ENCODE data around the gene TRIM45.

TRIM45 gene

GRCh38 chr1:117092594-117092993 lies 29.0 kb downstream of the TRIM45 start:
- no peak for TF ChIP-seq PKNOX1 (IDR thresholded peaks at IDR 0.05)
- TF ChIP-seq FOXK2 (IDR thresholded peaks at IDR 0.05): no peak
- TF ChIP-seq SUZ12 (IDR thresholded peaks at IDR 0.05): no peak
- no peak for TF ChIP-seq CTBP1 (IDR thresholded peaks at IDR 0.05; ENCODE audit: borderline replicate concordance)
- no peak for TF ChIP-seq ZNF384 (IDR thresholded peaks at IDR 0.05)
- TF ChIP-seq FOXM1 (IDR thresholded peaks at IDR 0.05; ENCODE audit: borderline replicate concordance): no peak
- no peak for TF ChIP-seq FOXA1 (IDR thresholded peaks at IDR 0.05)
- TF ChIP-seq NFRKB (IDR thresholded peaks at IDR 0.05): no peak
- TF ChIP-seq LEF1 (IDR thresholded peaks at IDR 0.05; ENCODE audit: borderline replicate concordance): no peak
- TF ChIP-seq ARNT (IDR thresholded peaks at IDR 0.05): no peak
- POLR2A ChIA-PET: interaction anchor here (1.5 kb wide), 1 partner anchor 32 kb away, joined by 4 read pairs; the partner anchor contains the start of gene TTF2
- no peak for DNase-seq (ENCODE audit: extremely low spot score)
- CTCF ChIA-PET: interaction anchor here (1.7 kb wide), 1 partner anchor 192 kb away, joined by 5 read pairs; no protein-coding TSS in a partner anchor

GRCh38 chr1:117089996-117090395 lies 31.6 kb downstream of the TRIM45 start:
- ChIA-PET POLR2A (no interaction called here), CTCF (no interaction called here)

GRCh38 chr1:117087686-117088085 lies 33.9 kb downstream of the TRIM45 start:
- ChIA-PET POLR2A (no interaction called here), CTCF (interaction anchor here (0.6 kb wide), 1 partner anchor 425 kb away, joined by 3 read pairs; no protein-coding TSS in a partner anchor)
- no peak for DNase-seq (ENCODE audit: extremely low spot score)
- no peak for TF ChIP-seq FOXM1 (IDR thresholded peaks at IDR 0.05; ENCODE audit: borderline replicate concordance)
- TF ChIP-seq LEF1 (IDR thresholded peaks at IDR 0.05; ENCODE audit: borderline replicate concordance): no peak
- TF ChIP-seq NFRKB (IDR thresholded peaks at IDR 0.05): no peak
- TF ChIP-seq SP1 (IDR thresholded peaks at IDR 0.05): no peak
- no peak for TF ChIP-seq PKNOX1 (IDR thresholded peaks at IDR 0.05)
- no peak for TF ChIP-seq FOXK2 (IDR thresholded peaks at IDR 0.05)
- TF ChIP-seq BHLHE40 (IDR thresholded peaks at IDR 0.05; ENCODE audit: borderline replicate concordance): no peak
- no peak for TF ChIP-seq L3MBTL2 (conservative IDR thresholded peaks at IDR 0.05)
- no peak for TF ChIP-seq HDGF (IDR thresholded peaks at IDR 0.05; ENCODE audit: borderline replicate concordance)
- TF ChIP-seq FOXA1 (IDR thresholded peaks at IDR 0.05): no peak
- no peak for TF ChIP-seq TARDBP (IDR thresholded peaks at IDR 0.05)

More at GRCh38 chr1:117089996-117090395, 31.6 kb downstream of the TRIM45 start:
- no peak for TF ChIP-seq ZNF384 (IDR thresholded peaks at IDR 0.05)
- no peak for TF ChIP-seq FOXA1 (IDR thresholded peaks at IDR 0.05)
- TF ChIP-seq ARNT (IDR thresholded peaks at IDR 0.05): no peak
- no peak for TF ChIP-seq SP1 (IDR thresholded peaks at IDR 0.05)
- no peak for TF ChIP-seq BHLHE40 (IDR thresholded peaks at IDR 0.05; ENCODE audit: borderline replicate concordance)
- TF ChIP-seq HDGF (IDR thresholded peaks at IDR 0.05; ENCODE audit: borderline replicate concordance): no peak
- no peak for TF ChIP-seq CTBP1 (IDR thresholded peaks at IDR 0.05; ENCODE audit: borderline replicate concordance)
- TF ChIP-seq NFRKB (IDR thresholded peaks at IDR 0.05): no peak
- TF ChIP-seq ELF4 (IDR thresholded peaks at IDR 0.05): no peak
- TF ChIP-seq L3MBTL2 (conservative IDR thresholded peaks at IDR 0.05): no peak
- no peak for TF ChIP-seq LEF1 (IDR thresholded peaks at IDR 0.05; ENCODE audit: borderline replicate concordance)
- TF ChIP-seq SUZ12 (IDR thresholded peaks at IDR 0.05): no peak
- no peak for TF ChIP-seq PKNOX1 (IDR thresholded peaks at IDR 0.05)
- TF ChIP-seq FOXM1 (IDR thresholded peaks at IDR 0.05; ENCODE audit: borderline replicate concordance): no peak
- TF ChIP-seq TARDBP (IDR thresholded peaks at IDR 0.05): no peak
- no peak for TF ChIP-seq FOXK2 (IDR thresholded peaks at IDR 0.05)
- DNase-seq (ENCODE audit: extremely low spot score): no peak

- CTCF ChIA-PET: no interaction called here
- no peak for DNase-seq (ENCODE audit: extremely low spot score)
- TF ChIP-seq ELF4 (IDR thresholded peaks at IDR 0.05): no peak
- TF ChIP-seq CTBP1 (IDR thresholded peaks at IDR 0.05; ENCODE audit: borderline replicate concordance): no peak
- TF ChIP-seq ZNF384 (IDR thresholded peaks at IDR 0.05): no peak
- POLR2A ChIA-PET: no interaction called here
These were observed 37.3 kb downstream of the TRIM45 start for GRCh38 chr1:117084231-117084630.

- ChIA-PET CTCF (no interaction called here), POLR2A (no interaction called here)
- no peak for DNase-seq (ENCODE audit: extremely low spot score)
- TF ChIP-seq FOXK2 (IDR thresholded peaks at IDR 0.05) (no peak), FOXA1 (IDR thresholded peaks at IDR 0.05) (no peak), L3MBTL2 (conservative IDR thresholded peaks at IDR 0.05) (no peak), BHLHE40 (IDR thresholded peaks at IDR 0.05; ENCODE audit: borderline replicate concordance) (no peak), ELF4 (IDR thresholded peaks at IDR 0.05) (no peak), TARDBP (IDR thresholded peaks at IDR 0.05) (no peak), PKNOX1 (IDR thresholded peaks at IDR 0.05) (no peak), ARNT (IDR thresholded peaks at IDR 0.05) (no peak), ZNF384 (IDR thresholded peaks at IDR 0.05) (no peak), CTBP1 (IDR thresholded peaks at IDR 0.05; ENCODE audit: borderline replicate concordance) (no peak)
These were observed 41.8 kb downstream of the TRIM45 start for GRCh38 chr1:117079737-117080136.

- ChIA-PET POLR2A (no interaction called here), CTCF (interaction anchor here (0.6 to 1.5 kb wide), 2 partner anchors 51 to 412 kb away, joined by 3 read pairs; no protein-coding TSS in a partner anchor)
- no peak for TF ChIP-seq NFRKB (IDR thresholded peaks at IDR 0.05)
- no peak for TF ChIP-seq LEF1 (IDR thresholded peaks at IDR 0.05; ENCODE audit: borderline replicate concordance)
- TF ChIP-seq ARNT (IDR thresholded peaks at IDR 0.05): no peak
- no peak for TF ChIP-seq TARDBP (IDR thresholded peaks at IDR 0.05)
- no peak for TF ChIP-seq BHLHE40 (IDR thresholded peaks at IDR 0.05; ENCODE audit: borderline replicate concordance)
- no peak for TF ChIP-seq L3MBTL2 (conservative IDR thresholded peaks at IDR 0.05)
- TF ChIP-seq SP1 (IDR thresholded peaks at IDR 0.05): no peak
- no peak for TF ChIP-seq ZNF384 (IDR thresholded peaks at IDR 0.05)
- TF ChIP-seq ELF4 (IDR thresholded peaks at IDR 0.05): no peak
- no peak for TF ChIP-seq HDGF (IDR thresholded peaks at IDR 0.05; ENCODE audit: borderline replicate concordance)
- no peak for TF ChIP-seq PKNOX1 (IDR thresholded peaks at IDR 0.05)
- no peak for TF ChIP-seq SUZ12 (IDR thresholded peaks at IDR 0.05)
- TF ChIP-seq FOXM1 (IDR thresholded peaks at IDR 0.05; ENCODE audit: borderline replicate concordance): no peak
- DNase-seq (ENCODE audit: extremely low spot score): no peak
These were observed 44.3 kb downstream of the TRIM45 start for GRCh38 chr1:117077267-117077666.

Measured in HEK293T (cell line).